ENCODE results near the gene TSEN2. TPM values are rescaled to one million over a fixed set of nuclear protein-coding genes. Genes with fewer than 3 reads are reported as not detected.

The TSEN2 gene
- total RNA-seq, 4 donors from 2014 or later: 17.0 to 38.3 (median 21.9) TPM

- no peak for TF ChIP-seq CTCF (IDR thresholded peaks at IDR 0.05)
- DNase-seq (ENCODE audit: low spot score): no peak
- no peak for ATAC-seq (ENCODE audit: low FRiP score)
Measured at GRCh38 chr3:12579905-12580304, 95.6 kb downstream of the TSEN2 start.

- DNase-seq (ENCODE audit: low spot score): no peak
- ATAC-seq (ENCODE audit: low FRiP score): no peak
- TF ChIP-seq CTCF (IDR thresholded peaks at IDR 0.05): no peak
Measured at GRCh38 chr3:12582730-12583129, 98.5 kb downstream of the TSEN2 start.

Small RNA genes lying within 50 kb of the gene (small RNA-seq; reads per million reads assigned to genes)
- gene RF00017 (not detected), gene RNA5SP123 (not detected), gene RNU6-377P (not detected)

Other genes starting within 250 kb of the TSEN2 start
- gene PPARG, start 195.4 kb upstream of the TSEN2 start, total RNA-seq: 100 to 1,000 TPM; 199 to 374 (median 218) TPM
- gene MKRN2OS, start 61.0 kb downstream of the TSEN2 start, total RNA-seq: not detected
- 10 to 100 TPM; 25.0 to 33.1 (median 29.0) TPM for gene MKRN2, start 72.6 kb downstream of the TSEN2 start, total RNA-seq
- gene RAF1, start 179.6 kb downstream of the TSEN2 start, total RNA-seq: 100 to 1,000 TPM in 2 of 4 donors, 10 to 100 TPM in 2; 83.4 to 120 (median 106) TPM

All from omental fat pad (tissue), 4 donors.